Endometrial microvascular endothelial cells (primary cell): ENCODE results near the gene BSND. TPM values are rescaled to one million over a fixed set of nuclear protein-coding genes. Genes with fewer than 3 reads are reported as not detected.
"Not testable (repeated sequence)": the region's sequence is repeated elsewhere in the genome, so short reads cannot be mapped to it uniquely, and the experiment has no call there.

ENCODE experiments used
- in situ Hi-C: cut with HindIII; loops from 2 replicates; pipeline ENCODE4 v1.10.0; 2017; ENCODE audit warnings: low sequenced_read_pairs, low pct_unique_long_range_greater_than_20kb; ENCODE audit errors: inconsistent ontology term
- total RNA-seq: library from RNA; depleted of rRNA; stranded (reverse); fragments of >200 nt; gene quantifications from one replicate; pipeline ENCODE4 v1.2.3, GENCODE V29; 2015; ENCODE audit errors: inconsistent ontology term

The BSND gene
- total RNA-seq, 1 donor from 2014 or later: not detected

DNA sequence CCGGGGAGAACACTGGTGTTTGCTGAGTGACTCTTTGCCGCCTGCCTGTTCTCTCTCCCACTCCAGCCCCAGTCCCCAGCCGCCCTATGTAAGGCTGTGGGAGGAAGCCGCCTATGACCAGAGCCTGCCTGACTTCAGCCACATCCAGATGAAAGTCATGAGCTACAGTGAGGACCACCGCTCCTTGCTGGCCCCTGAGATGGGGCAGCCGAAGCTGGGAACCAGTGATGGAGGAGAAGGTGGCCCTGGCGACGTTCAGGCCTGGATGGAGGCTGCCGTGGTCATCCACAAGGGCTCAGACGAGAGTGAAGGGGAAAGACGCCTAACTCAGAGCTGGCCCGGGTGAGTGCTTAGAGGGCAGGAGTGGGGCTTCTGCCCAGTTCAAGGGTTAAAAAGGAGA lies 8.2 kb downstream of the BSND start:
- in situ Hi-C loops: no loop called here

DNA sequence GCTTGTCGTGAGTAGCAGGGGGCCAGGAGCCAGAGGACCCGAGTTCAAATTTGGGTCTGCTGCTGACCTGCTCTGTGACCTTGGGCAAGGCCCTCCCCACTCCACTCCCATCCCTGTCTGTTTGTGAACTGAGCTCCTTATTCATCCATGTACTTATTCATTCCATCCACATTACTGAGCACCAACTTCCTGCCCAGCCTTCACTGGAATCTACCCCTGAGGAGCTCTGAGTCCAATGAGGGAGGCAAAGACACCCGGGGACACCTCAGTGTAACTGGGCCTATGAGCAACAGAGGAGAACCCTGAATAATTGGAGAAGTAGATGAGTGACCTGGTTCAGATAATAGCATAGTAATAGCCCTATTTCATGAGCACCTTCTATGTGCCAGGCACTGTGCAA lies 8.9 kb downstream of the BSND start:
- in situ Hi-C loops: no loop called here

- in situ Hi-C loops: no loop called here
Measured at GRCh38 chr1:55010194-55010886, 11.6 kb downstream of the BSND start.

- in situ Hi-C loops: no loop called here
Measured at GRCh38 chr1:55010887-55011217, 12.1 kb downstream of the BSND start.

- in situ Hi-C loops: no loop called here
Measured at GRCh38 chr1:55012661-55013060, 13.9 kb downstream of the BSND start.

- in situ Hi-C loops: no loop called here
Measured at GRCh38 chr1:55015123-55015522, 16.4 kb downstream of the BSND start.

DNA sequence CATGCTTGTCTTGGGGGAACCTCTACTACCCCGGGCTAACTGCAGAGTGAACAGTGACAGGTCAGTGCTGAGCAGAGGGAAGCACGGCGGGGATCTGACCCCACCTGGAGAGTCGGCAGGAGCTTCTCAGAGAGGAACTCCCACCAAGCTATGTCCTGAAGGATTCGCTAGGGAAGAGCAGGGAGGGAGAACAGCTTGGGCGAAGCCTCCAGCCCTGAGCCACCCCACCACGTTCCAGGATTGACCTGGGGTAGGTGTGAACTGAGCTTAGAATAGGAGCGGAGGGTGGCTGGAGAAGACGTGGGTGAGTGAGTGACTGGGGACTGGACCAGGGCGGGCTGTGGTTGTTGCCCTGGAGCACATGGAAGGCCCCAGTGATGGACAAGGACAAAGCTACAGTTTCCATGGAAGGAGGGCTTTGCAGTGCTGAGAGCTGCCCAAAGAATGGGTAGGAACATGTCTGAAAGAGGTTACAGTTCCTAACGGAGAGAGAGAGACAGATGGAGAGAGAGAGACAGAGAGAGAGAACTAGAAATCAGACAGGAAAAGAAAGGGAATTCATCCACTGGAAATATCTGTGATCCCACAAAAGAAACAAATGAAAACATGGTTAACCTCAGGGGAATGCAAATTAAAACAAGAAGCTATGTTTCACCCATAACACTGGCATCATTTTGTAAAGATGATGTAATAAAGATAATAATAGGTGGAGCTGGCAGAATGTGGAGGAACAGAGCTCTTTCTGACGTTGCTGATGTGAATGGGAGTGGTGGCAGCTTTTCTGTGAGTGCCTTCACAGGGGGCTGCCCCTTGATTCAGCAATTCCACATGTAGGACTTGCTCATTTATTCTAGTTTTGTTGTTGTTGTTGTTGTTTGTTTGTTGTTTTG lies 17.2 kb downstream of the BSND start:
- in situ Hi-C loops: no loop called here

GRCh38 chr1:55018395-55018794 lies 19.7 kb downstream of the BSND start:
- in situ Hi-C loops: no loop called here

GRCh38 chr1:55021942-55022546 lies 23.3 kb downstream of the BSND start:
- in situ Hi-C loops: no loop called here

DNA sequence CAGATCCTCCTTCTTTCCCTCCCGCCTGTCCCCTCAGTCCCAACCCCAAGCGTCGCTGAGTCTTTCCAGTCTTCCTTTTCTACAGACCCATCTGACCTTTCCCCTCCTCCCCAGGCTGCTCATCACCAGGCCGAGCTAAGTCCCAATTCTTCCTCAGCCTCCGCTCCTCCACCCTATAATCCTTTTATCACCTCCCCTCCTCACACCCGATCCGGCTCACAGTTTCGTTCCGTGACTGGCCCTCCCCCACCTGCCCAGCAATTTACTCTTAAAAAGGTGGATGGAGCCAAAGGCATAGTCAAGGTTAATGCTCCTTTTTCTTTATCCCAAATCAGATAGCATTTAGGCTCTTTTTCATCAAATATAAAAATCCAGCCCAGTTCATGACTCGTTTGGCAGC lies 25.4 kb downstream of the BSND start:
- in situ Hi-C loops: not testable (repeated sequence)

DNA sequence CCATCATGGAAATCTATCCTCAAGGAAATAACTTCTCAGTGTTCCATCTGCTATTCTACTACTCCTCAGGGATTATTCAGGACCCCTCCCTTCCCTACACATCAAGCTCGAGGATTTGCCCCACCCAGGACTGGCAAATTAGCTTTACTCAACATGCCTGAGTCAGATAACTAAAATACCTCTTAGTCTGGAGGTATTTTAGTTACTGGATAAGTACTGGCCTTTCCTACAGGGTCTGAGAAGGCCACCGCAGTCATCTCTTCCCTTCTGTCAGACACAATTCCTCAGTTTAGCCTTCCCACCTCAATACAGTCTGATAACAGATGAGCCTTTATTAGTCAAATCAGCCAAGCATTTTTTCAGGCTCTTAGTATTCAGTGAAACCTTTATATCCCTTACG lies 27.9 kb downstream of the BSND start:
- in situ Hi-C loops: not testable (repeated sequence)

- in situ Hi-C loops: not testable (repeated sequence)
Measured at GRCh38 chr1:55031098-55031497, 32.4 kb downstream of the BSND start.

DNA sequence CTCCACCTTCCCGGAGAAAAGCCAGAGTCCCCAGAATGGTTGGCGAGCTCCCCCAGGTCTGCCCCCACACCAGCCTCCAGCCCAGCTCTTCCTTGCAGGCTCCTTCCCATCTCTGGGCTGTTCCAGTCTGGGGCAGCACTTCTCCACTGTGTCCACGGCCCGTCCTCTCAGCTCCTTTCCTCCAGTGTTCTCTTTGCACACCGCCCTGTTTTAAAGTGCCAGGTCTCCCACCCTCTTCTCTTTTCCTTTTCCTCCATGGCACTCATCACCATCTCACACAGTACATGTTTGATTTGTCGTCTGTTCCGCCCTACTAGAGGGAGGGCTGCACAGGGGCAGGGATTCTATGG lies 34.5 kb downstream of the BSND start:
- in situ Hi-C loops: no loop called here

DNA sequence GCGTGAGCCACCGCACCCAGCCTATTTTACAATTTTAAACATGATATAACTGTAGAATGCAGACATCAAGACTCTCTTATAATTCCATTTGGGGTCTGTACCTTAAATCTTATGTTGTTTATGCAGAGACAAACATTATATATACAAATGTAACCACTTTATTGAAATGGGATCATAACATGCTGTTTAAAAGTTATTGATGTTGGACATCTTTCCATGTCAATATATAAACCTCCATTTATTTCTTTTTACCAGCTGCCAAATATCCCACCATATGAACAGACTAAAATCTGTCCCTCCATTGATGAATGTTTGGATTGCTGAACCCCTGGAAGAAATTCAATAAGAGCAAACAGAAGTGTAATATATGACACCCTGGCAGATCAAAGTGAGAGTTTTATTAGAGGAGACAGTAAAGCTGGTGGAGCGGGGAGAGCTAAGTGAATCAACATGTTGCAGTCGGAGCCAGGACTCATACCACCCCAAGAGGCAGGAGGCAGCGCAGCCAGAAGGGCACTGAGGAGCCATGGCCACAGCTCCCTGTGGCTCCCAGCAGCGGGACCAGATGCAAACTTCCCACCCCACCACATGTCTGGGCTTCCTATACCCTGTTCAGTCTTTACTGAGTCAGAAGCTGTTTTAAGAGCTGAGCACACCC lies 35.9 kb downstream of the BSND start:
- in situ Hi-C loops: no loop called here

DNA sequence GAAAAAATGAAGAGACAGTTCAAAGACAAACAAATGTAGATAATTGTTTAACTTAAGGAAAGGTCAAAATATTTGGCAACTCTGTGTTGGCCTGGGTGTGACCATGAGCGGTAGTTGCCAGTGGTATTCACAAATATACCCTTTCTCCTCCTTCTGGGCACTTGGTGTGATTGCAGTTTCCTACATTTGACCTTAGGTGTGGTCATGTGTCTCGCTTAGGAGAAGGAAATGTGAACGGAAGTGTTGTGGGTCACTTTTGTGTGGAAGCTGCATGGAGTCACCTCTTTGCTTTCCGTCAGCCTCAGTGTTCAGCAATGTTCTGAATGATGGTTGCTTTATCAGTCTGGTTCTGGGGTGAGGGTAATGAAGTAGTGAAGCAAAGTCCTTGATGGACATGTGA lies 37.2 kb downstream of the BSND start:
- in situ Hi-C loops: no loop called here

GRCh38 chr1:55037733-55038551 lies 39.2 kb downstream of the BSND start:
- in situ Hi-C loops: no loop called here

DNA sequence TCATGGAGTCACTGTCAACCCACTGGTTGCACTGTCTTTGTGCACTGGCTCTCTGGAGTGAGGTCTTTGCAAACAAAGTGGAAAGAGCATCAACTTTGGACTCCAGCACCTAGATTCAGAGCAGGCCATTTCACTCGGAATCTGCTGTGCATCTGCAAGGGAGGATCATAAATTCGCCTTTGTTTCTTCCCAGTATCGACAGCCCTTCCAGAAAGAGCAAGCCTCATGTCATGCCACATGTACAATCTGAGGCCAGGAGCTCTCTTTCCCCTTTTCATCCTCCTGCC lies 39.8 kb downstream of the BSND start:
- in situ Hi-C loops: no loop called here

- in situ Hi-C loops: no loop called here
Measured at GRCh38 chr1:55038974-55039341, 40.2 kb downstream of the BSND start.
